Activated T-cell treated with anti-CD3 and anti-CD28 coated beads, Interleukin-2, amount 50 U/mL, for 4 hours (primary cell): ENCODE measurements around the gene SYCN. TPM values are rescaled to one million over a fixed set of nuclear protein-coding genes. Genes with fewer than 3 reads are reported as not detected.
"Not testable (repeated sequence)": the region's sequence is repeated elsewhere in the genome, so short reads cannot be mapped to it uniquely, and the experiment has no call there.

Experiments used
- ATAC-seq, 2 donors: fragments of 200-7000 bp; cut with Tn5 transposase; one replicate each; pipeline ENCODE4 v1.10.0; 2021
- DNase-seq: peaks from one replicate; pipeline ENCODE4 v3.0.0-alpha.2; 2020
- H3K27me3 Mint-ChIP-seq: one replicate; pipeline ENCODE4 v1.8.0; 2021; ENCODE audit warnings: low read depth, mixed read lengths
- H3K36me3 Mint-ChIP-seq: one replicate; pipeline ENCODE4 v1.8.0; 2022; ENCODE audit warnings: mixed read lengths; ENCODE audit not compliant: insufficient read depth
- H3K4me1 Mint-ChIP-seq: one replicate; pipeline ENCODE4 v1.8.0; 2021; ENCODE audit warnings: low read depth, mixed read lengths
- H3K4me3 Mint-ChIP-seq: one replicate; pipeline ENCODE4 v1.8.0; 2021; ENCODE audit warnings: mild to moderate bottlenecking, moderate library complexity, mixed read lengths
- H3K9me3 Mint-ChIP-seq: one replicate; pipeline ENCODE4 v1.8.0; 2021; ENCODE audit warnings: mixed read lengths
- total RNA-seq, 3 donors: library from RNA; stranded (reverse); gene quantifications; one replicate each; pipeline ENCODE4 v1.2.1, GENCODE V29; 2021

SYCN gene
- total RNA-seq, 3 donors from 2014 or later = 0.37 to 0.58 TPM; not detected in 1

DNA sequence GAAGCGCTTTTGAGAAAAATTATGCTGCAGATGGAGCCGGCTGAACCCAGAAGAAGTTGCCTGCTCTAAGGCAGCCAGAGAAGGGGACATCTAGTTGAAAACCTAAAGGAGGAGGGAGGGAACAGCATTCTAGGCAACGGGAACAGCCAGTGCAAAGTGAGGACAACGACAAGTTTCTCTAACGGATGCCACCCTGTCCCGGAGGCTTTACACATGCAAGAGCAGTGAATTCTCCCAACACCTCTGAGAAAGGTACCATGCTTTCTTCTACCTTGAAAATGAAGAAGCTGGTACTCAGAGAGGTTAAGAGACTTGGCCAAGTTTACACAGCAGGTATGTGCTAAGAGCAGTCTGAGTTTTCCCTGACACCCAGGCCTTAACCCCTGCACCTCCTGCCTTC lies 34.9 kb upstream of the SYCN start:
- H3K27me3 Mint-ChIP-seq = no peaks in the 10 kb centered on the region
- ATAC-seq (no peak), DNase-seq (no peak)
- no peaks in the 10 kb centered on the region for H3K9me3 Mint-ChIP-seq
- no peak overlapping the region for H3K4me3 Mint-ChIP-seq
- H3K4me1 Mint-ChIP-seq = peaks cover 19% of the 10 kb centered on the region
- no peaks in the 10 kb centered on the region for H3K36me3 Mint-ChIP-seq

DNA sequence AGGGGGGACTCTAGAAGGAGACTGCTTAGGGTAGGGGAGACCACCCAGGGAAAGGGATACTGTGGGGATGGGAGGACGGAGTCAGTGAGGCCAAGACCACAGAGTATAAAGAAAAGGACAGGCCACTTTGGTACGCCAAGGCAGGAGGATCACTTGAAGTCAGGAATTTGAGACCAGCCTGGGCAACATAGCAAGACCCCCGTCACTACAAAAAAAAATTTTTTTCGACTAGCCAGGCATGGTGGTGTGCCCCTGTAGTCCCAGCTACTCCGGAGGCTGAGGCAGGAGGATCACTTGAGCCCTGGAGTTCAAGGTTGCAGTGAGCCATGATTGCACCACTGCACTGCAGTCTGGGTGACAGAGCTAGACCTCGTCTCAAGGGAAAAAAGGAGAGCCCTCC lies 34.1 kb upstream of the SYCN start:
- Mint-ChIP-seq H3K9me3 (no peaks in the 10 kb centered on the region), H3K36me3 (no peaks in the 10 kb centered on the region), H3K4me3 (peak overlapping the region; percentile 67), H3K4me1 (peaks cover 19% of the 10 kb centered on the region), H3K27me3 (no peaks in the 10 kb centered on the region)
- ATAC-seq (no peak), DNase-seq (no peak)

DNA sequence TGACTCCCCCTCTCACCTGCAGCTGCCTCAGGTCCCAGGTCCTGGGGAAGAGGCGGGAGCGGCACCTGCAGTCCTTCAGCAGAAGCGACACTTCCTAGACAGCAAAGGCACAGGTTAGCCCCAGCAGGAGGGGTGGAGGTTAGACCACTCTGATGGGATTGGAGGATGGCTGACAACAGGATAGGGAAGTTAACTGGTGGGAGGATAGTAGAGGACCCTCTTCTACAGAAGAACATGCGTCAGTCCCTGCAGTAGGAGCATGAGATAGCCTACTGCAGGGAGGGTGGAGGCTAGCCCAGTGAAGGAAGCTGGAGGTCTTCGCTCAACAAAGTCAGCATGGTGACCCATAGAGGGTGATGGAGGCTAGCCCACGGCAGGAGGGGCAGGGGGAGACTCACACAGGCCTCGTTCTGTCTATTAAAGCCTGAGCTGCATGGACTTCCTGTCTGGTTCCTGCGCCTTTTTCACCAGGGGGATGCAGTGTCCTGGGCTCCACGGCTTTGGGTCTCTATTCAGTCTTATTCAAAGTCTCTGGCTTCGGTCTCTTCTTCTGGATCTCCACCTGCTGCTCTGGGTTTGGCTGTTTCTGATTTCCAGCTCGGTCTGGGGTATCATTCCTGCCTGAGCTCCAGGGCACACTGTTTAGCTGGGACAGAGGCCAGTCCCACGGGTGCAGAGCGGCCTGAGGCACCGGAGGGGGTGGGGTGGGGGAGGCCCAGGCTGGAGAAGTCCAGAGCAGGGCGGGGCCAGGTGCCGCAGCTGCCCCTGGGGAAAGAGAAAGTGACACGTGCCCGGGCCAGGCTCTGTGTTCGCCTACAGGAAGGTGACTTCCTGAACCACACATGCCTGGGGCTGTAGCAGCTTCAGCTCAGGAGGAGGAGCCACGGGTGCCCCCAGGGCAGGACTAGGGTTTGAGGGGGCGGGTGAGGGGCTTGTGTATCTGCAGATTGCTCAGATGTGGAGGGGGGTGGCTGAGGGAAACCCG lies 33.4 kb upstream of the SYCN start:
- Mint-ChIP-seq H3K4me1 (peaks cover 19% of the 10 kb centered on the region), H3K4me3 (peak overlapping the region; percentile 67), H3K36me3 (no peaks in the 10 kb centered on the region), H3K9me3 (no peaks in the 10 kb centered on the region), H3K27me3 (no peaks in the 10 kb centered on the region)
- peak; percentile 30 for DNase-seq
- peak; percentile 86 to 88 for ATAC-seq

DNA sequence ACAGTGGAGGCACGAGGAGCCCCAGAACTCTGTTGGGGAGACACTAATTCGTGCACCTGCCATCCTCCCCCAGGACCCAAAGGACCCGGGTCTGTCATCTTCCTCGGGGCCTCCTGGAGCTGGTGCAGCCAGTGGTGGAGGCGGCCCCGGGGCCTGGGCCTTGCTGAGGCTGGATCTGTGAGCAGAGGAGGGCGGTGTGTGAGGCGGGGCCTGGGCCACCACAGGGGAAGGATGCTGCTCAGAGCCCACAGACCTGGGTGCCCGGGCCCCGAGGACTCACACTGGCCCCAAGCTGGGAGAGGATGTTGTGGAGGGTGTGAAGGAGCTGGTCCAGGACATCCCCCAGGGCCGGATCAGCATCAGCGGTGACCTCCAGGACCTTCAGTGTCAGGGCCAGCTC lies 32.5 kb upstream of the SYCN start:
- H3K4me3 Mint-ChIP-seq = no peak overlapping the region
- DNase-seq = peak; percentile 19
- no peaks in the 10 kb centered on the region for H3K36me3 Mint-ChIP-seq
- H3K27me3 Mint-ChIP-seq = no peaks in the 10 kb centered on the region
- H3K4me1 Mint-ChIP-seq = peaks cover 19% of the 10 kb centered on the region
- H3K9me3 Mint-ChIP-seq = no peaks in the 10 kb centered on the region
- ATAC-seq = peak; percentile 41 to 64

DNA sequence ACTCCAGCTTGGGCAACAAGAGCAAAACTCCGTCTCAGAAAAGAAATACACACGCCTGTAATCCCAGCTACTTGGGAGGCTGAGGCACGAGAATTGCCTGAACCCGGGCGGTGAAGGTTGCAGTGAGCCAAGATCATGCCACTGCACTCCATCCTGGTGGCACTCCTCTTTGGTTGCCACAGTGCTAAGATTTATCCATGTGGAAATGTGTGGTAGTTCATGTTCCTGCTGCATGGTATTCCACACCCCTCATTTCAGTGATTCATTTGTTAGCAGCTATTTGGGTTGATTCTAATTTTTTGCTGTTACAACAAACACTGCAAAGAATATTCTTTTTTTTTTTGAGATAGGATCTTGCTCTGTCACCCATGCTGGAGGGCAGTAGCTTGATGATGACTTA lies 28.6 kb upstream of the SYCN start:
- no peak for DNase-seq
- ATAC-seq = no peak
- H3K4me3 Mint-ChIP-seq = no peak overlapping the region
- H3K36me3 Mint-ChIP-seq = no peaks in the 10 kb centered on the region
- H3K4me1 Mint-ChIP-seq = peaks cover 11% of the 10 kb centered on the region
- no peaks in the 10 kb centered on the region for H3K27me3 Mint-ChIP-seq
- H3K9me3 Mint-ChIP-seq = no peaks in the 10 kb centered on the region

DNA sequence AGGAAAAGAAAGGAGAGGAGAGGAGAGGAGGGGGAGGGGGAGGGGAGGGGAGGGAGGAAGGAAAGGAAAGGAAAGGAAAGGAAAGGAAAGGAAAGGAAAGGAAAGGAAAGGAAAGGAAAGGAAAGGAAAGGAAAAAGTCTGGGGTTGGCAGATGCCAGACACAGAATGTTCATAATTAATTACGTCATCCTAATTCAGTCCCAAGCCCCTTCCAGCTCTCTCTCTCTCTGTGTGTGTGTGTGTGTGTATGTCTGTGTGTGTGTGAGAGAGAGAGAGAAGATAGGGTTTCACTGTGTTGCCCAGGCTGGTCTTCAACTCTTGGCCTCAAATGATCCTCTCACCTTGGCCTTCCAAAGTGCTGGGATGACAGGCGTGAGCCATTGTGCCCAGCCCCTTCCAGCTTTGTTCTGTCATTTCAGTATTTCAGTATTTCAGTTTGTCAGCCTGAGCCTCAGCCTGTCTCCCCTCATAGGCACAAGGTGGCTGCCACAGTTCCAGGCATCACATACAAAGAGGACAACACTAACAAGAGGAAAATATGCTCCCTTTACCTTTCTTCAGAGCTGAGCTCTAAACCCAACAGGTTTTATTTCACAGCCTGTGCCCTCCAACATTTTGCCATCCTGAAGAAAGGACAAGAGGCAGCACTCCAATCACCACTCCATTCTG lies 26.2 kb upstream of the SYCN start:
- DNase-seq = no peak
- Mint-ChIP-seq H3K27me3 (peaks cover 2% of the 10 kb centered on the region), H3K4me1 (no peaks in the 10 kb centered on the region), H3K36me3 (no peaks in the 10 kb centered on the region), H3K9me3 (no peaks in the 10 kb centered on the region), H3K4me3 (no peak overlapping the region)
- no peak for ATAC-seq

DNA sequence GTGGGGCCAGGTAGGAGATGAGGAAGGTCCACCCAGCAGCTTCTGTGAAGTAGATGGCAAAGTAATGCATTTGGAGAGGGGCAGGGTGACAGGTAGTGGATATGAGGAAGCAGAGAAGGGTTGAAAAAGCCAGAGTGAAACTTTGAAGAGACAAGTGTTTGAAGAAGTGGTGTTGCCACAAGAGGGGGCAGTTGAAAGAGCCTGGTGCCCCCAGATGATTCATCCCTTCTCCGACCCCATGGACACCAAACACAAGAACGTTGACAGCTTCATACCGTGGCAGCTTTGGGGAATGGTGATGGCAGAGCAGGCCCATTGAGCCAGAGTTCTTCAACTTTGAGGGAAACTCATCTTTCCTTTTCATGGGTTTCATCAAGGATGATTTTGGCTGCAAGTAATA lies 20.8 kb upstream of the SYCN start:
- Mint-ChIP-seq H3K36me3 (no peaks in the 10 kb centered on the region), H3K9me3 (no peaks in the 10 kb centered on the region), H3K4me1 (no peaks in the 10 kb centered on the region), H3K4me3 (no peak overlapping the region), H3K27me3 (peaks cover 19% of the 10 kb centered on the region)
- ATAC-seq (no peak), DNase-seq (no peak)

DNA sequence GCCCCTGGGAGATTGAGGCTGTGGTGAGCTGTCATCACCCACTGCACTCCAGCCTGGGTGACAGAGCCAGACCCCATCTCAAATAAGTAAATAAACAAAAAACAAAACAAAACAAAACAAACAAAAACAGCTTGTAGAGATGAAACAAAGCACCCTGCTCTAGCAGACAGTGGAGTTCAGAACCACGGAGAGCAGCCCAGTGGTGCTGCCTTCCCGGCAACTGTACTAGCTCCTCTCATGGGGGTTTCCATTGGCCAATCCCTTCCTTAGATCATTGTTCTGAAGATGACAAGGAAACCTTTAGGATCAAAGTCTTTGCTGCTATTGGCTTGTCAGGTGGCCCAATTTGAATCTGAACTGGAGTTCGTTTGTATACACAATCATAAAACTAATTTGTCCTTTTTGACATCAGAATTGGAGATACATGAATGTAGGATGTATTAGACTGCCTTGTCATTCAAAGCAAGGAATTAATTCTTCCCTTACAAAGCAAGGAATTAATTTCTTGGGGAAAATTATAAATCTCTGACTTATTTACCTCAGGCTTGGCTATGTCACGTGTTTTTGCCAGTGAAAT lies 19.7 kb upstream of the SYCN start:
- H3K4me1 Mint-ChIP-seq = no peaks in the 10 kb centered on the region
- no peaks in the 10 kb centered on the region for H3K36me3 Mint-ChIP-seq
- ATAC-seq (no peak), DNase-seq (no peak)
- H3K9me3 Mint-ChIP-seq = no peaks in the 10 kb centered on the region
- H3K27me3 Mint-ChIP-seq = peaks cover 23% of the 10 kb centered on the region
- H3K4me3 Mint-ChIP-seq = no peak overlapping the region

DNA sequence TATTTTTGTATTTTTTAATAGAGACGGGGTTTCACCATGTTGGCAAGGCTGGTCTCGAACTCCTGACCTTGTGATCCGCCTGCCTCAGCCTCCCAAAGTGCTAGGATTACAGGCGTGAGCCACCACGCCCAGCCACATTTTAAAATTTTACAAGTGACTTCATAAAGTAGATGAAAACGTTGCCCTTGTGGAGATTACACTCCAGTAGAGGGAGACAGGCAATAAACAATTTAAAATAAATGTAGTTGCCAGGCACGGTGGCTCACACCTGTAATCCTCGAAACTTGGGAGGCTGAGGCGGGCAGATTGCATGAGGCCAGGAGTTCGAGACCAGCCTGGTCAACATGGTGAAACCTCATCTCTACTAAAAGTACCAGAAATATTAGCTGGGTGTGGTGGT lies 15.0 kb upstream of the SYCN start:
- not testable (repeated sequence) for H3K9me3 Mint-ChIP-seq, H3K36me3 Mint-ChIP-seq, H3K4me1 Mint-ChIP-seq, DNase-seq, ATAC-seq, H3K4me3 Mint-ChIP-seq
- H3K27me3 Mint-ChIP-seq = peaks cover 19% of the 10 kb centered on the region

DNA sequence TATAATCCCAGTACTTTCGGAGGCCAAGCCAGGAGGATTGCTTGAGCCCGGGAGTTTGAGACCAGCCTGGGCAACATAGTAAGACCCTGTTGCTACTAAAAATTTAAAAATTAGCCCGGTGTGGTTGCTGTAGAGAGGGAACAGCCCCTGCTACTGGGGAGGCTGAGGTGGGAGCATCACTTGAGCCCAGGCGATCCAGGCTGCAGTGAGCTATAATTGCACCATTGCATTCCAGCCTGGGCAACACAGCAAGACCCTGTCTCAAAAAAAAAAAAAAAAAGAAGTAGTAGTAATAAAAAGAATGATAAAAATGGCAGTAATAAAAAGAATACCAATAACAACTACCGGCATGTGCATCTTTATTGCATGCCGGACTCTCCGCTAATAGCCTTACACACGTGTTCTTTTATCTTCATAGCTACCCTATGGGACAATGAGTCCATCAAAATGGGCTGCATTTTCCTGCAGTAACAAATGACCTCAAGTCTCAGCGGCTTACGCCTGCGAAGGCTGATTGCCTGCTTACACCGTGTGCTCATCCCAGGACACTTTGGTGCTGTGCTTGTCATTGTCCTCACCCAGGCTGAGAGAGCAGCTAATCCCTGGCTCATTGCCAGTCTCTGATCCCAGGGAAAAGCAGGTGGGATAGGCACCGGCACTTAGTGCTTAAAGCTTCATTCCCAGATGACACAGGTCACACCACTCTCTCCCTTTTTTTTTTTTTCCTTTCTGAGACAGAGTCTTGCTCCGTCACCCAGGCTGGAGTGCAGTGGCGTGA lies 14.4 kb upstream of the SYCN start:
- DNase-seq (no peak), ATAC-seq (no peak)
- H3K36me3 Mint-ChIP-seq = no peaks in the 10 kb centered on the region
- H3K27me3 Mint-ChIP-seq = peaks cover 16% of the 10 kb centered on the region
- no peaks in the 10 kb centered on the region for H3K4me1 Mint-ChIP-seq
- H3K4me3 Mint-ChIP-seq = no peak overlapping the region
- H3K9me3 Mint-ChIP-seq = no peaks in the 10 kb centered on the region

DNA sequence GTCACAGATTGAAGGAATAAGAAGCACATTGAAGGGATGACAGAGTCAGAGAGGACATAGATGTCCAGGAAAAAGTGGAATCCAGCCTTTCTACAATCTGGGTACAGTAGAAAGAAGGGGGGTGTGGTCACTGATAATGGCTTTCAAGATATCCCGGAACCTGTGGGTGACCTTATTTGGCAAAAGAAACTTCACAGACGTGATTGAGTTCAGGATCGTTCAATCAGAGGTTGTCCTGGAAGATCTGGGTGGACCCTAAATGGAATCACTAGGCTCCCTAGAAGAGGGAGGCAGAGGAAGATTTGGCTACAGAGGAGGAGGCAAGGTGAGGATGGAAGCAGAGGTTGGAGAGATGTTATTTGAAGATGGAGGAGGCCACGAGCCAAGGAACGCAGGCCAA lies 13.0 kb upstream of the SYCN start:
- H3K36me3 Mint-ChIP-seq = no peaks in the 10 kb centered on the region
- H3K4me3 Mint-ChIP-seq = no peak overlapping the region
- H3K27me3 Mint-ChIP-seq = peaks cover 14% of the 10 kb centered on the region
- H3K9me3 Mint-ChIP-seq = no peaks in the 10 kb centered on the region
- no peak for ATAC-seq
- no peak for DNase-seq
- no peaks in the 10 kb centered on the region for H3K4me1 Mint-ChIP-seq

DNA sequence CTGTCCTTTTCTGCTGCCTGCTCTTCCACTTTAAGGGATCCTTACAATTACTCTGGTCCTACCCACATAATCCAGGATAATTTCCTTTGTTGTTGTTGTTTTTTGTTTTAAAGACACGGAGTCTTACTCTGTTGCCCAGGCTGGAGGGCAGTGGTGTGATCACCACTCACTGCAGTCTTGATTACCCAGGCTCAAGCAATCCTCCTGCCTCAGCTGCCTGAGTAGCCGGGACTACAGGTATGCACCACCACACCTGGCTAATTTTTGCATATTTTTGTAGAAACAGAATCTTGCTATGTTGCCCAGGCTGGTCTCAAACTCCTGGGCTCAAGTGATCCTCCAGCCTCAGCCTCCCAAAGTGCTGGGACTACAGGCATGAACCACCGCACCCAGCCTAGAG lies 11.3 kb upstream of the SYCN start:
- H3K9me3 Mint-ChIP-seq, H3K4me3 Mint-ChIP-seq, DNase-seq, H3K36me3 Mint-ChIP-seq, H3K4me1 Mint-ChIP-seq, ATAC-seq: not testable (repeated sequence)
- peaks cover 10% of the 10 kb centered on the region for H3K27me3 Mint-ChIP-seq

DNA sequence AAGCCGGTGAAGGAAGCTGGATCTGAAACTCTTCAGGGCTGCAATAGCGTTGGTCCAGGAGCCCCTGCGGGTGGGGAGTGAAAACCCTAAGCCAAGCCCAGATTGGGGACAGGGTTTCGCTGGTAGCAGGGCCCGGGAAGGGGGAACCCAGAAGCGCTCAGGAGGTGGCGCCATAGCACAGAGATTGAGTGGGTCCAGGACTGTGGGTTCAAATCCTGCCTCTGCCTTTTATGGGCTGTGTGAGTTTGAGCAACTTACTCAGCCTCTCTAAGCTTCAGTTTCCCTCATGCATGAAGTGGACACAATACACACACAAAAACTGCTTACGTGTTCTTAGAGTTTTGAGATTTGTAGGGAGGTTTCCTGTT lies 8.3 kb upstream of the SYCN start:
- H3K9me3 Mint-ChIP-seq = no peaks in the 10 kb centered on the region
- ATAC-seq (peak; percentile 84 to 92), DNase-seq (peak; percentile 44)
- no peaks in the 10 kb centered on the region for H3K4me1 Mint-ChIP-seq
- no peak overlapping the region for H3K4me3 Mint-ChIP-seq
- no peaks in the 10 kb centered on the region for H3K36me3 Mint-ChIP-seq
- peaks cover 5% of the 10 kb centered on the region for H3K27me3 Mint-ChIP-seq

DNA sequence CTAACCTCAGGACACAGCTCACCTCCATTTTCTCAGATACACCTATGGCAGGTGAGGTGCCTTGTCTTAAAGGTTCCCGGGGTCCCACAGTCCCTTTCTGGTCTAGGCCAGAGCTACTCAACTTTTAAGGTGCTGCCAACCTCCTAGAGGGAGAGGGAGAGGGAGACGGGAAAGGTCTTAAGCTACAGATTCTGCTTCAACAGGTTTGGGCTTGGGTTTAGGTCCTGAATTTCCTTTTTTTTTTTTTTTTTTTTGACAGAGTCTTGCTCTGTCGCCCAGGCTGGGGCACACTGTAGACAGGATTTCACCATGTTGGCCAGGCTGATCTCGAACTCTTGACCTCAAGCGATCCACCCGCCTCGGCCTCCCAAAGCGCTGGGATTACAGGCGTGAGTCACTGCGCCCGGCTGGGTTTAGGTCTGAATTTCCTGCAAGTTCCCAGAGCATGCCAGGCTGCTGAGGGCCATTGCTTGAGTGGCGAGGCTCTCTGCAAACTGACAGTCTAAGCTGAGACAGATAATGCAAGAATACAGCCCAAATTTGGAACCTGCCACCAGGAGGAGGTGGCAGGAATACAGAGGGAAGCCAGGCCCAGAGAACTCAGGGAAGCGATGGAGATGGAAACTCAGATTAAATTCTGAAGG lies 7.8 kb upstream of the SYCN start:
- Mint-ChIP-seq H3K4me3 (no peak overlapping the region), H3K4me1 (no peaks in the 10 kb centered on the region), H3K9me3 (no peaks in the 10 kb centered on the region), H3K36me3 (no peaks in the 10 kb centered on the region), H3K27me3 (peaks cover under 1% of the 10 kb centered on the region)
- no peak for ATAC-seq
- DNase-seq = no peak
